ENCODE data around the gene FSTL3. TPM values are rescaled to one million over a fixed set of nuclear protein-coding genes. Genes with fewer than 3 reads are reported as not detected.
"Not testable (repeated sequence)": the region's sequence is repeated elsewhere in the genome, so short reads cannot be mapped to it uniquely, and the experiment has no call there.

FSTL3 gene
- total RNA-seq, result 10 to 100 TPM in 1 of 2 donors, 1 to 10 TPM in 1; 4.5 to 10.1 TPM

DNA sequence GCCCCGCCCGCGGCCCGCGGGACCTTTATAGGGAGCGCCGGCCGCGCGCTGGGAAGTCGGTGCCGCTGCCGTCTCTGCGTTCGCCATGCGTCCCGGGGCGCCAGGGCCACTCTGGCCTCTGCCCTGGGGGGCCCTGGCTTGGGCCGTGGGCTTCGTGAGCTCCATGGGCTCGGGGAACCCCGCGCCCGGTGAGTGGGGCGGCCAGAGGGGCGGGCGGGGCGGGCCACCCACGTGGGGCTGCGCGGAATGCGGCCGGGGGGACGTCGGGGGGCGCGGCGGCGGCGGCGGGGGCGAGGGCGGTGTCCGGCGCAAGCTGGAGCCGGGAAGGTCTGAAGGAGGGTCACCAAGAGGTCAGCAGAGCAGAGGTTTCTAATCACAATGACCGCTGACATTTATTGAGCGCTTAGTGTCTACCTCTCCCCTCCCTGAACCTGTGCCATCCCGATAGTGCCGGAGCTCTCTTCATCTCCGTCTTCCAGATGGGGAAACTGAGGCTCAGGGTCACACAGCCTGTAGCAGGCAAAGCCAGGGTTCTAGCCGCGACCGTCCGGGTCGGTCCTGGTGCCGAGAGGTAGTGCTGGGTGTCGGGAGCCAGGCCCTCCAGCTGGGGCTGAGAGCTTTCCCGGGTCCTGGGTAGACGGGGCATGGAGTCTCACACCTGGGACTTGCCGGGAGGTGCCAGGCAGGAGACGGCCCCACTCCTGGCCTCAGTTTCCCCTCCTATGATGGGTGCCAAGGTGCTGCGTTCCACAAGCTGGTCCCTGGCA is at the start of gene FSTL3:
Gene FSTL3 (plus strand): TSS at position 54 of the 767 bp plus-strand sequence. CDS start 32 bp downstream, at position 86.
- intact Hi-C loops (cut with DNase I), result no loop called here
- TF ChIP-seq, protein P1, sequence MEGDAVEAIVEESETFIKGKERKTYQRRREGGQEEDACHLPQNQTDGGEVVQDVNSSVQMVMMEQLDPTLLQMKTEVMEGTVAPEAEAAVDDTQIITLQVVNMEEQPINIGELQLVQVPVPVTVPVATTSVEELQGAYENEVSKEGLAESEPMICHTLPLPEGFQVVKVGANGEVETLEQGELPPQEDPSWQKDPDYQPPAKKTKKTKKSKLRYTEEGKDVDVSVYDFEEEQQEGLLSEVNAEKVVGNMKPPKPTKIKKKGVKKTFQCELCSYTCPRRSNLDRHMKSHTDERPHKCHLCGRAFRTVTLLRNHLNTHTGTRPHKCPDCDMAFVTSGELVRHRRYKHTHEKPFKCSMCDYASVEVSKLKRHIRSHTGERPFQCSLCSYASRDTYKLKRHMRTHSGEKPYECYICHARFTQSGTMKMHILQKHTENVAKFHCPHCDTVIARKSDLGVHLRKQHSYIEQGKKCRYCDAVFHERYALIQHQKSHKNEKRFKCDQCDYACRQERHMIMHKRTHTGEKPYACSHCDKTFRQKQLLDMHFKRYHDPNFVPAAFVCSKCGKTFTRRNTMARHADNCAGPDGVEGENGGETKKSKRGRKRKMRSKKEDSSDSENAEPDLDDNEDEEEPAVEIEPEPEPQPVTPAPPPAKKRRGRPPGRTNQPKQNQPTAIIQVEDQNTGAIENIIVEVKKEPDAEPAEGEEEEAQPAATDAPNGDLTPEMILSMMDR (IDR thresholded peaks at IDR 0.05), result no peak

DNA sequence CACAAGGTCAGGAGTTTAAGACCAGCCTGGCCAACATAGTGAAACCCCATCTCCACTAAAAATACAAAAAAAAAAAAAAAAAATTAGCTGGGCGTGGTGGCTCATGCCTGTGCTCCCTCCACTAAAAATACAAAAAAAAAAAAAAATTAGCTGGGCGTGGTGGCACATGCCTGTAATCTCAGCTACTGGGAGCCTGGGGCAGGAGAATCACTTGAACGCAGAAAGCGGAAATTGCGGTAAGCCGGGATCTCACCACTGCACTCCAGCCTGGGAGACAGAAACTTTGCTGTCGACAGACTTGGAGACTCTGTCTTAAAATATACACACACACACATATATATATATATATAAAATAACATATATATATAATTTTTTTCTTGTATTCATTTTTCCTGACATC is 49.6 kb upstream of the FSTL3 start:
- DNase-seq; H3K9me3 ChIP-seq; H3K27ac ChIP-seq; H3K4me1 ChIP-seq; H3K9ac ChIP-seq (ENCODE audit: low read depth in 2 of 2, low read length in 2 of 2); intact Hi-C loops (cut with DNase I); H3K36me3 ChIP-seq; H3K4me3 ChIP-seq; H3K27me3 ChIP-seq: not testable (repeated sequence)

More for the DNA sequence above, at the start of gene FSTL3:
- peaks cover 19% of the 10 kb centered on the region for H3K27me3 ChIP-seq
- H3K4me1 ChIP-seq, result no peaks in the 10 kb centered on the region
- no peaks in the 10 kb centered on the region for H3K36me3 ChIP-seq
- peak within 1 kb of the TSS; percentile 12 to 70 for H3K9ac ChIP-seq (ENCODE audit: low read depth in 2 of 2, low read length in 2 of 2)
- DNase-seq, result no peak
- H3K9me3 ChIP-seq, result no peaks in the 10 kb centered on the region
- H3K27ac ChIP-seq, result peak within 1 kb of the TSS; percentile 62
- peak within 1 kb of the TSS; percentile 36 for H3K4me3 ChIP-seq

DNA sequence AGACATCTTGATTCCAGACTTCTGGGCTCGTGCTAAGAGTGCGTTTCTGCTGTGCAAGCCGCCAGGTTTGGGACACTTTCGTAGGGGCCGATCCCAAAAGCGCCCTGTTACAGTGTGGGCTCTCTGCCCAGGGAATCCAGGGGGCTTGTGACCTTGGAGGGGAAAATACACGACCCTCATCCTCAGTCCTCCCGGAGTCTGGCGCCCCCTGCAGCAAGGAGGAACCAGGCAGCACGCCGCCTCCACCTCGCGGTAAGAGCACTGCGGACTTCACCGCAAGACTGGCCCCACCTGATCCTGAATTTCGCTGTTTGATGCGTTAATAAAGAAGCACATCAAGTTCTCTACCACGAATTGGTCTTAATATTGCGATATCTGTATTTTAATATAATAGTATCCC is 48.0 kb upstream of the FSTL3 start:
- H3K4me3 ChIP-seq, result no peak overlapping the region
- H3K27me3 ChIP-seq, result no peaks in the 10 kb centered on the region
- peaks cover 11% of the 10 kb centered on the region for H3K4me1 ChIP-seq
- peaks cover 8% of the 10 kb centered on the region for H3K36me3 ChIP-seq
- no peak for DNase-seq
- no peak overlapping the region for H3K27ac ChIP-seq
- H3K9me3 ChIP-seq, result no peaks in the 10 kb centered on the region
- no peak overlapping the region for H3K9ac ChIP-seq (ENCODE audit: low read depth in 2 of 2, low read length in 2 of 2)
- TF ChIP-seq, protein P1 (IDR thresholded peaks at IDR 0.05), result no peak
- intact Hi-C loops (cut with DNase I), result no loop called here

DNA sequence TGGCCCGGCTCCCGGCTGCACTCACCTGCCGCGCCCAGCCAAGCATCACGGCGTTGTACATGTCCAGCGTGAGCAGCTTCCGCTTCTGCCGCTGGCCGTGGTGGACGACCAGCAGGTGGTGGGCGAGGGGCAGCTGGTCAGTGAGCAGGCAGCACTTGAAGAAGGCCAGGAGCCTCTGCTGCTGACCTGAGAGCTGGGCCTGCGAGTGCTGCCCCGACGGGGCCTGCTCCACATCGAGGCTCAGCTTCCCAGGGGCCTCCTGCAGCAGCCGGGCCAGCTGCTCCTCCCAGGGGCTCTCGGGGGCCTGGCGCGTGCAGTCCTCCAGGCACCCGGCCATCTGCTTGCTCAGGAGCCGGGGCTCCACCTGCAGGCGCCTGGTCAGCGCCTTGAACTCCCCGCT is 46.7 kb upstream of the FSTL3 start:
- H3K4me3 ChIP-seq; H3K9ac ChIP-seq (ENCODE audit: low read depth in 2 of 2, low read length in 2 of 2); H3K9me3 ChIP-seq; DNase-seq; H3K36me3 ChIP-seq; intact Hi-C loops (cut with DNase I); H3K27ac ChIP-seq; H3K27me3 ChIP-seq: not testable (repeated sequence)
- peaks cover 11% of the 10 kb centered on the region for H3K4me1 ChIP-seq

DNA sequence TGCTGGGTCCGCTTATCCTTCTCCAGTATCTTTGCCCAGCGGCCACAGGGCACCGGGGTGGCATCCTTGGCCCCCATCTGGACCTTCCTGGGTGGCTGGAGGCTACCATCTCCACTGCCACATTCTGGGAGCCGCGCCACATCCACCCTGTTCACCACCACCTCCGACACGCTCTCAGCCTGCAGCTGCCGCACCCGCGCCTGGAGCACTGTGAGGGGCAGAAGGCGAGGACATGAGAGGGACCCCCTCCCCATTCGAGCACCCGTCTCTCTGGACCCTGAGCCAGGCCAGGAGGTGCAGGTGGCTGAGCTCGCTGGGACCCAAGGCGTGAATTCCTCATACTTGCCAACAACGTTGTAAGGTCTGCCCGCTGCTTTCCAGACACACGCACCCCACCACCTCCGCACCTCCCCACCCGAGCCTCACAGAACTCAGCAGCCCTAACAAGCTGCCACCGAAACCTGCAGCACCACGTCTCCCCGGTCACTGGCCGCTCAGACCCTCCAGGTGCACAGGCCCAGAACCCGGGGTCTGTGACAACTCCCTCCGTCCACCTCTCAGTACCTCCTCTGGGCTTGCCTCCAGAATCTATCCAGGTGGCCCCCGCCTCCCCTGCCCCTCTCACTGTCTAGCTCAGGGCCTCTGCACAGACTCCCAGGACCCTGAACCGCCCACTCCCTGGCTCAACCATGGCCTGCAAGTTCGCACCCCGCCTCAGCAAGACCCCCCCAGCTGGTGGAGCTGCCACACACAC is 46.1 kb upstream of the FSTL3 start:
- TF ChIP-seq, protein P1 (IDR thresholded peaks at IDR 0.05), result no peak
- intact Hi-C loops (cut with DNase I), result no loop called here
- Histone ChIP-seq H3K4me1 (peaks cover 11% of the 10 kb centered on the region), H3K4me3 (no peak overlapping the region), H3K9me3 (no peaks in the 10 kb centered on the region), H3K27ac (no peak overlapping the region), H3K9ac (ENCODE audit: low read depth in 2 of 2, low read length in 2 of 2) (no peak overlapping the region), H3K36me3 (peaks cover 2% of the 10 kb centered on the region), H3K27me3 (no peaks in the 10 kb centered on the region)
- no peak for DNase-seq

DNA sequence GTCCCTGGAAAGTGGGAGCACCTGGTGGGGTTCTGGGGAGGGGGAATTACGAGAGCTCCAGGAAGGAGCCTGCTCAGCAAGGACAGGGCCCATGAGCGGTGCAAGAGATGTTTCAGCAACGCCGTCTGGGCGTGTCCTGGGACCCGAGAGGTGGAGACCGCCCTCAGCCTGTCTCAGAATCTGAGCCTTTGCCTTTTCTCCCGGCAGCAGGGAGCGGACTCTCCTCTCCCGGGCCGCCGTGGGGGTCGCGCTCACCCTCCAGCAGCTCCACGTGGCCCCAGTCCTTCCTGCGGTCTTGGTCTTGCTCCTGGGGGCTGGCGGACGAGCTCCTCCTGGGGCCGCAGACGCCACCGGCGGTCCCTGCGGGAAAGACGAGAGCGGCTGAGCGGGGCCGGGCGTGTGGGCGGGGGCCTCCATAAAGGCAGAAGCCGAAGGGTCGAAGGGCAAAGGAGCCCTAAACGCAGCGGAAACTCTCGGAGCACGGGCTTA is 43.6 kb upstream of the FSTL3 start:
- Histone ChIP-seq H3K9me3 (no peaks in the 10 kb centered on the region), H3K9ac (ENCODE audit: low read depth in 2 of 2, low read length in 2 of 2) (peak overlapping the region; percentile 91 to 92), H3K4me3 (peak overlapping the region; percentile 98), H3K36me3 (no peaks in the 10 kb centered on the region), H3K27ac (peak overlapping the region; percentile 76), H3K4me1 (peaks cover 11% of the 10 kb centered on the region), H3K27me3 (no peaks in the 10 kb centered on the region)
- TF ChIP-seq, protein P1 (IDR thresholded peaks at IDR 0.05), result no peak
- peak; percentile 77 for DNase-seq
- intact Hi-C loops (cut with DNase I), result no loop called here
